Measurements from ENCODE around the gene HOXD9.

Gene HOXD9

DNA sequence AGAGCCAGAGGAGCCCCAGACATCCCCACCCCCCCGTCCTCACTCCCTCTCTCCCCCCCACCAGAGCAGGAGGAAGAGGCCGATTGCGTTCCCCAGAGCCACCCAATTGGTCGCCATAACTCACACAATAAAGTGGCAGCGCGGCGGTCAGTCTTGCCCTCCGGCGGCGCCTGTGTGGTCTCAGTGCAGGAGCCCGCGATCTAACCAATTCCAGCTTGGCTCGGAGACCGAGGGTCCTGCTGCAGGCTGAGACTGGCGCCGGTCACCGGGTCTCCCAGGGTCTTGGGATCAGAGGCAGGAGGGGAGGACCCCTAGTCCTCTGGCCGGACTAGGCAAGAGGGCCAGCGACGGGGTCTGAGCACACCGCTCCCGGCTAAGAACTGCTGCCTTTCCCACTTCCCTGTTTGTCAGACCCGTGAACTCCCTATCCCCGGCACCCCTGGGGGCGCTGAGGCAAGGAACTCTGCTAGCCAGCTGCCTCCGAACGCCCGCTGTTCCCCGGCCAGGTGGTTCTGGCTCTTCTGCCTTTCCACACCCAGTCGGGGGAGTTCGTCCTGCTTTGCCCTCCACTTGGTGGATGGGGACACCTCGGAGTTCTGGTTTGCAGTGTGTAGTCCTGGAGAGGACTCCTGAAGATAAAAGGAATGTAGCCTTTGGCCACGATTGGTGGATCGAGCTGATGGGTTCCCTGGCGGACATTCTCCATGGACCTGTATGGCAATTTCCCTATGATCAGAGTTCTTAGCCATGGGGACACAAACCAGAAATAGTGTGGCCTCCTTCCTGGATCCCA is 24.0 kb upstream of the HOXD9 start:
- DNase-seq (ENCODE audit: low read depth) = no peak

DNA sequence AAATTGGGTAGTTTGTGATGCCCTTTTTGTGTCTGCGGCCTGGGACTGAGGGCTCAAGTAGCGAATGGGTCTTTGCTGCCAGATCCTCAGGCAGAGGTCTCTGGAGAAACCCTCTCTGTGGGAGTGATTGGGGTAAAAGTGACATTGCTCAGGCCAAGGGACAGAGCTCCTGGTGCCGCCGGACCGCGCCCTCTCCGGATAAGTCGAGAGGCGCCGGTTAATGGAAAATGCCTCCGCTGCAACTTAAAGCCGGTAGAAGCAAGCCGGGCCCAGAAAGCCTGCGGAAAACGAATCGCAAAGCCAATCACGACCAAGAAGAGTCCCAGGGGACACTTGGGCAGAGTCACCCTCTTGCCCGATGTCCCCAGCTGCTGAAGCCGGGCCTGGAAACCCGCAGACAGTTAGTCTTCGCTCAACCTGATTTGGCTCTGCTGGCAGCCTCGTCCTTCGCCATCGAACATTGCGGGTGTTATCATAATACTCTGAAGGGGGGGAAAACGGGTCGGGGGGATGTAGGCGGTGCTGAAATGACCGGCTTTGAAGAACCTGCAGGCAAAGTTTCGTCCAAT is 23.3 kb upstream of the HOXD9 start:
- no peak for DNase-seq (ENCODE audit: low read depth)

- DNase-seq (ENCODE audit: low read depth) = no peak
These were observed 22.6 kb upstream of the HOXD9 start, which contains the start of gene HOXD12 for GRCh38 chr2:176099728-176100546. TSS of gene HOXD12 (plus strand) at chr2:176099795. CDS start at chr2:176099802, 7 bp downstream.

DNA sequence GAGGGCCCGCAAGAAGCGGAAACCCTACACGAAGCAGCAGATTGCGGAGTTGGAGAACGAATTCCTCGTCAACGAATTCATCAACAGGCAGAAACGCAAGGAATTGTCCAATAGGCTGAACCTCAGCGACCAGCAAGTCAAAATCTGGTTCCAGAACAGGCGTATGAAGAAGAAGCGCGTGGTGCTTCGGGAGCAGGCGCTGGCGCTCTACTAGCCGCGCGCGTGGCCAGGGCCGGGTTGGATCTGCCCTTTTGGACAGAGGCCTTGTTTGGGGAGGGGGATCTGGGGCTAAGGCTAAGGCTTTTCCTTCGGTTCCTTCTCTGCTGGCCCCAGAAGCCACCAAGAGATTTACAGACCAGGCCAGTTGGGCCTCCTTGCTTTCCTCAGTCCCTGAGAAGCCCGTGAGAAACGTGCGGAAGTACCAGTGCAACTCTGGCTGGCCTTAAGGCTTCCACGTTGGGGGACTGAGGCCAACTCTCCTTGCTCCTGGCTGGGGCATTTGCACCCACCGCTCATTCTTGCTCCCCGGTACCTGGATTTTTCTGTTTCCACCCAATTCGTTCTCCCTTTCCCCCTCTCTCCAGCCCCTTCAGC is 21.9 kb upstream of the HOXD9 start:
- no peak for DNase-seq (ENCODE audit: low read depth)

GRCh38 chr2:176101216-176101830 is 21.2 kb upstream of the HOXD9 start:
- DNase-seq (ENCODE audit: low read depth) = no peak

DNA sequence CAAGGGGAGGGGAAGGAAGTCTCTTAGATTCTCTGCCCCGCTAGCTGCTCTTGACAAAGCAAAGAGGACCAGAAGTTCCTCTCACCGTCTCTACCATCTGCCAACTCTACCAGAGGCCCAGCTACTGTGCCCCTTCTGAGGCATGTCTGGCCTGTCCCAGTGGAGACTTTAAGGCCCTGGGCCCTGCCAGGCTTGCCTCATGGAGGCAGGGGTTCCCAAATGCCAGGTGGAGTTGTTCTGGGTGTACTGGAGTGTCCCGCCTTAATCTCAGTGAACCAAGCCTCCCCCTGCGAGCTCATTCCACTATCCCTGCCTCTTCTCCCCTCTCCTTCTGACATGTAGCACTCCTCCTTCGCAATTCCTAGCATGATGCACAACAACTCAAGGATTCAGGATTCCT is 20.7 kb upstream of the HOXD9 start:
- DNase-seq (ENCODE audit: low read depth) = no peak

DNA sequence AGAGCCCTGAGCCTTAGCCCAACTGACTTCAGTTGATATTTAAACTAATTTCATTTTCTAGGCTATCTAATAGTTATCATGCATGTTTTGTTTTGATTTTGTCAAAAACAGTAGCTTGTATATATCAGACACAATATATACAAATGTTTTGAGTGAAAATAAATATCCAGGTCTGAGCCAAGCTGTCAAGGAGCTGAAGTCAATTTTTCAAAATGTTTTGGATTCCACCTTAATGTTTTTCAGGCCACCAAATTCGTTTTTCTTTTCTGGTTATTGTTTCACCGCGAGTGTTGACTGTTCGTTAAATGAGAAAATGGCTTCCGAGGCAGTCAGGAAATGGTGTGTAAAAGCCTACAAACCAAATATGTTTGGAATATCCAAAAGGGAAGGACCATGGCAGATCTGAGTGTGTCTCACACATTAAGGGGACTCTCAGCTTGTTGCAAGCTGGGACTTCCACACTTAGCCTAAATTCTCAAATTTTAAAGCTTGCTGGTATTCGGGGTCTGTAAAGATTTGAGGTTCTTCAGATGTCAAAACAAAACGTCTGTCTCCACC is 20.1 kb upstream of the HOXD9 start:
- DNase-seq (ENCODE audit: low read depth) = no peak

- no peak for DNase-seq (ENCODE audit: low read depth)
These were observed 19.3 kb upstream of the HOXD9 start for GRCh38 chr2:176103194-176103593.

GRCh38 chr2:176103742-176104315 is 18.7 kb upstream of the HOXD9 start:
- DNase-seq (ENCODE audit: low read depth) = no peak

- peak; percentile 62 for DNase-seq (ENCODE audit: low read depth)
These were observed 18.0 kb upstream of the HOXD9 start for GRCh38 chr2:176104316-176105077.

GRCh38 chr2:176105078-176105729 is 17.3 kb upstream of the HOXD9 start:
- no peak for DNase-seq (ENCODE audit: low read depth)

DNA sequence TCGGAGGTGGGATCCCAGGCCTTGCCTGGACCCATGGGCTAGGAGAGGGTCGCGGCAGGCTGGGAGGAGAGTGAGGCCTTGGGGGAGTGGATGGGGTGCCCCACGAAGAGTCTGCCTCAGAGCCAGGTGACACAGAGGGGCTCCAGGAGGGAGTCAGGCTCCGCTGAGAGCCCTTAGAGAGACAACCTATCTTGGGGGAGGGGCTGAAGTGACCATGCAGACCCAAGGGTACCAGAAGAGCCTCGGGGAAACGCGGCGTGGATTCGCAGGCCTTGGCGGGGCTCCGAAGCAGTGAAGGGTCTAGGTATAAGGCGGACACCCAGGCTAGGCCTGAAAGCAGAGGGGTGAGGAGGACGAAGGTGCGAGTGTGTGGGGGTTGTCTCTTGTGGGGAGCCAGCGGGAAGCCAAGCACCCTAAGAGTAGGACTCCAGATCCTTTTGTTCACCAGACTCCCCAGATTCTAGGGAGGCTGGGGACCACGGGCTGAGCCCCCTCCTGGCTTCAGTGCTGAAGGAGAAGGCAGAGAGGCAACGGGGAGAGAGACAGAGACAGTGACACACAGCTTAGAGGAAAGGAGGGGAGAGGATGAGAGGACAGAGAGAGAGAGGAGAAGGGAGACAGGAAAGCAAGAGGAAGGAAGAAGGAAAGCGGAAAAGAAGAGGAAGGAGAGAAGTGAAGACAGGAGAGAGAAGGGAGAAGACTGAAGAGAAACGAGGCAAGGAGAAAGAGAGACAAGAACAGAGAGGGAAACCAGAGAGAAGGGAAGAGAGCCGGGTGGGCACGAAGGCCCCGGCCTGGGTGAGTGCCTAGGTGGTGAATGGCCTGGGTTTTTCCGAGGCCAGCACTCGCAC is 16.6 kb upstream of the HOXD9 start:
- no peak for DNase-seq (ENCODE audit: low read depth)

DNA sequence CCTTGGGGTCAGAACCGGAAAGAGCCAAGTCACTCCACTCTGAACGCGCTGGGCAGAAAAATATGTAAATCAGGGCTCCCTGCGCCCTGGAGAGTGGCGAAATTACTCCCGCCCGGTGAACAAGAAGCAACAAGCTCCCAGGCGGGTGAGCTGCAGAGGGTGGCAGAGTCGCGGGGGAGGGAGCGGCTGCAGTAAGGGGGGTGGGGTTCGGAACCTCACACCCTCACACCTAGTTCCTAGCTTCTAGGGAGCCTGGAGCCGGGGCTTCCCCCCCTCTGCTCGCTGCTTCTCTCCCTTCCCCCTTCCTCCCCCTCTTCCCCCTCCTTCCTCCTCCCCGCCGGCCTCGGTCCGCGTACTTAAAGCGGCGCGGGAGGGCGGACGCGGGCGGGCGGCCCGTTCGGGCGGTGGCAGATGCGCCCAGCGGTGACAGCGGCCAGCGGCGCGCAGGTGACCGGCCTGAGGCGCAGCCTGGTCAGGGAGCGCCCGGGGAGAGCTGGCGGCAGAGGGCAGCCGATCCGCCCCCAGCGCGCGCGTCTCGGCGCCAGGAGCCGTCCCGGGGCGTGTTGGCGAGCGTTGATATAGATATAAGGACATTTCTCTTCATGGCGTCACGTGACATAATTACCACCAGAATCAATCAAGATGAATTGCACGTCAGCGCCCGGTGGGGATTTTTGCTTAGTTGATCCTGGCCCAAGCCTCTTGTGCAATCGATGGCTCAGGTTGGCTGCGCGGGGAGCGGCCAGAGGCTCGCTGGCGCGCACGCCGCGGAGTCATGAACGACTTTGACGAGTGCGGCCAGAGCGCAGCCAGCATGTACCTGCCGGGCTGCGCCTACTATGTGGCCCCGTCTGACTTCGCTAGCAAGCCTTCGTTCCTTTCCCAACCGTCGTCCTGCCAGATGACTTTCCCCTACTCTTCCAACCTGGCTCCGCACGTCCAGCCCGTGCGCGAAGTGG is 15.7 kb upstream of the HOXD9 start, which contains the start of gene HOXD11:
Gene HOXD11 (plus strand): TSS at position 700 of the 959 bp plus-strand sequence. CDS start 76 bp downstream, at position 776.
- peak; percentile 38 for DNase-seq (ENCODE audit: low read depth)

- no peak for DNase-seq (ENCODE audit: low read depth)
These were observed 14.8 kb upstream of the HOXD9 start for GRCh38 chr2:176107731-176108181.

- no peak for DNase-seq (ENCODE audit: low read depth)
These were observed 13.2 kb upstream of the HOXD9 start for GRCh38 chr2:176109192-176109901.

DNA sequence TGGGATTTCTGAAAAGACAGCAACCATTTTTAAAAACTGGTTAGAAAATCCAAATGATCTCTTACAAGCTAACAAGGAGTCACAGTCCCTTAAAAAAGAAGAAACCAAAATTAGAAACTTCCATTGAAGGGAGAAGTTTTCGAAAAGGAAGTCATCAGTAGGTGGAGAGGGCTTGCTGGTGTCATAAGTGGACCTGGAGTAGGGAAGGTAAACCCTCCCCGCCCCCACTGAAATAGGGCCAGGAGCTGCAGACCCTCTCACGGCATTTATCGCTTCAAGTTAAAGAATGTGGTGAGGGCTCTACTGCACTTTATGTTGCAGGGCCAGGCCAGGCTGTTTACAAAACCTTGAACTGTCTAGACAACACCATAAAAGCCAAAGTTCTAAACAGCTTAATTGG is 12.6 kb upstream of the HOXD9 start:
- DNase-seq (ENCODE audit: low read depth) = no peak
